Fibroblast of mammary gland (primary cell): ENCODE data around the gene MAN1A1.

ENCODE experiments used
- DNase-seq: peaks from one replicate; pipeline ENCODE4 v3.0.0-alpha.2; 2010; ENCODE audit warnings: low read depth
- H3K4me3 ChIP-seq: 2 replicates; pipeline ENCODE4 v1.5.1; 2011; ENCODE audit warnings: low read depth, mild to moderate bottlenecking, low read length, moderate library complexity; ENCODE audit not compliant: control insufficient read depth
- TF ChIP-seq, protein P1 (sequence below): conservative IDR thresholded peaks from 2 replicates; pipeline ENCODE4 v1.5.1; 2011; ENCODE audit warnings: low read depth, low read length, inconsistent platforms; ENCODE audit not compliant: control insufficient read depth, insufficient read depth

MAN1A1 gene

DNA sequence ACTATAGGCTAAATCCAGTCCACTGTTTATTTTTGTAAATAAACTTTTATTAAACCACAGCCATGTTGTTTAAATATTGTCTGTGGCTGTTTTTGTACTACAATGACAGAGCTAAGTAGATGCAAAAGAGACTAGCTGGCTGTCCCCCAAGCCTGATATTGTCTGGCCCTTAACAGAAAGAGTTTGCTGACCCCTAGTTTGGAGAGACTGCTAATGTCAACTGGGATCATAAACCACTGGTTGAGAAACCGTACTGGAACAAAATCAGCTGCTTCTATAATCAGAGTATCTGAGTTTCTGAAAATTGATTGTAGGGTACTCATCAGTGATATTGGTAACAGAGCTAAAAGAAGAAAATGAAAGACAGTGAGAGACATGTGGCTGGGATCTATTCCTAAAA lies 168.5 kb downstream of the MAN1A1 start:
- TF ChIP-seq, protein P1, sequence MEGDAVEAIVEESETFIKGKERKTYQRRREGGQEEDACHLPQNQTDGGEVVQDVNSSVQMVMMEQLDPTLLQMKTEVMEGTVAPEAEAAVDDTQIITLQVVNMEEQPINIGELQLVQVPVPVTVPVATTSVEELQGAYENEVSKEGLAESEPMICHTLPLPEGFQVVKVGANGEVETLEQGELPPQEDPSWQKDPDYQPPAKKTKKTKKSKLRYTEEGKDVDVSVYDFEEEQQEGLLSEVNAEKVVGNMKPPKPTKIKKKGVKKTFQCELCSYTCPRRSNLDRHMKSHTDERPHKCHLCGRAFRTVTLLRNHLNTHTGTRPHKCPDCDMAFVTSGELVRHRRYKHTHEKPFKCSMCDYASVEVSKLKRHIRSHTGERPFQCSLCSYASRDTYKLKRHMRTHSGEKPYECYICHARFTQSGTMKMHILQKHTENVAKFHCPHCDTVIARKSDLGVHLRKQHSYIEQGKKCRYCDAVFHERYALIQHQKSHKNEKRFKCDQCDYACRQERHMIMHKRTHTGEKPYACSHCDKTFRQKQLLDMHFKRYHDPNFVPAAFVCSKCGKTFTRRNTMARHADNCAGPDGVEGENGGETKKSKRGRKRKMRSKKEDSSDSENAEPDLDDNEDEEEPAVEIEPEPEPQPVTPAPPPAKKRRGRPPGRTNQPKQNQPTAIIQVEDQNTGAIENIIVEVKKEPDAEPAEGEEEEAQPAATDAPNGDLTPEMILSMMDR, result no peak
- H3K4me3 ChIP-seq, result no peak overlapping the region
- DNase-seq, result no peak

DNA sequence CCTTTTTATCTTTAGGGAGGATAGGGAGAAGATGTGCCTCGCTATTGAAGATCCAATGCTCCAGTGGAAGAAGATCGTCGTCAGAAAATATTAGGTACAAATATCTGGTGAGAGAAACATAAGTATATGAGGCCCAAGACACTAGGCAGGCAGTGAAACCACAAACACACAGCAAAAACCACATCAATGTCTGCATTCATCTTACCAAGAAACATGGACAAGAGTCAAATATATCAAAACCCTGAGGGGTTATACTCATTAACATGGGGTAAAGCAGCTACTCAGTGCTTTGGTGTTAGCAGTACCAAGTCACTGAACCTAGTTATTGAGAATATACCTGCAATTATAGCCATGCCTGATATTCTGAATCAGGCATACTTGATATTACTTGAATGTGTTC lies 169.7 kb downstream of the MAN1A1 start:
- H3K4me3 ChIP-seq, result no peak overlapping the region
- no peak for DNase-seq
- TF ChIP-seq, protein P1, result no peak

- H3K4me3 ChIP-seq, result no peak overlapping the region
- TF ChIP-seq, protein P1, result no peak
- no peak for DNase-seq
Observed at GRCh38 chr6:119179062-119179461, 170.5 kb downstream of the MAN1A1 start.

- no peak for DNase-seq
- TF ChIP-seq, protein P1, result no peak
- H3K4me3 ChIP-seq, result no peak overlapping the region
Observed at GRCh38 chr6:119176445-119176844, 173.1 kb downstream of the MAN1A1 start.

- H3K4me3 ChIP-seq, result no peak overlapping the region
- no peak for DNase-seq
- TF ChIP-seq, protein P1, result no peak
Observed at GRCh38 chr6:119174879-119175817, 174.4 kb downstream of the MAN1A1 start.

GRCh38 chr6:119174085-119174445 lies 175.5 kb downstream of the MAN1A1 start:
- DNase-seq, result no peak
- H3K4me3 ChIP-seq, result no peak overlapping the region
- TF ChIP-seq, protein P1, result no peak
